Coronary artery (tissue), 2 donors: Measurements from ENCODE around the gene LMAN2.

Experiments used
- DNase-seq: peaks from one replicate; pipeline ENCODE4 v3.0.0-alpha.2; 2017; ENCODE audit warnings: low spot score
- H3K27ac ChIP-seq, 2 donors: fragments of 200-600 bp; sonication (generic); one replicate each; pipeline ENCODE4 v1.5.1; 2016 to 2019
- H3K4me3 ChIP-seq: fragments of 200-600 bp; sonication (generic); 2 replicates; pipeline ENCODE4 v1.5.1; 2016; ENCODE audit warnings: mild to moderate bottlenecking, moderate library complexity
- CTCF ChIP-seq: fragments of 200-600 bp; sonication (generic); IDR thresholded peaks from one replicate; pipeline ENCODE4 v1.5.1; 2019; ENCODE audit warnings: antibody characterized with exemption

LMAN2 gene

DNA sequence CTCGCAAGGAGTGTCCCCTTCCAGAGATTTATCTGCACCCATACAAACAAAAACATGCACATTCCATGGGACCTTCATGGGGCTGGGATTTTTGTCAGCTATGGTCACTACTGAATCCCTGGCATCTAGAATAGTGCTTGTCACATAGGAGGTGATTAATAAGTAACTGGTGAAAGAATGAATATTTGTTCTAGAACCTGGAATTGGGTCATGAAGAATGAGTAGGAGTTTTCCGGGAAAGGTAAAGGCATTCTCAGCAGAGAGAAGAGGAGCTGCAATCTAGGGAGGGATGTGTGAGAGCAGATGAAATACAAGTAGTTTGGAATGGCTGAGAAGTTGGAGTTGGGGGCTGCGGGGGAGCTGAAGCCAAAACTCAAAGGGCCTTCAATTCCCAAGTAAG lies 2.8 kb upstream of the LMAN2 start:
- no peak overlapping the region for H3K4me3 ChIP-seq
- DNase-seq: no peak
- no peak for TF ChIP-seq CTCF
- H3K27ac ChIP-seq: no peak overlapping the region

DNA sequence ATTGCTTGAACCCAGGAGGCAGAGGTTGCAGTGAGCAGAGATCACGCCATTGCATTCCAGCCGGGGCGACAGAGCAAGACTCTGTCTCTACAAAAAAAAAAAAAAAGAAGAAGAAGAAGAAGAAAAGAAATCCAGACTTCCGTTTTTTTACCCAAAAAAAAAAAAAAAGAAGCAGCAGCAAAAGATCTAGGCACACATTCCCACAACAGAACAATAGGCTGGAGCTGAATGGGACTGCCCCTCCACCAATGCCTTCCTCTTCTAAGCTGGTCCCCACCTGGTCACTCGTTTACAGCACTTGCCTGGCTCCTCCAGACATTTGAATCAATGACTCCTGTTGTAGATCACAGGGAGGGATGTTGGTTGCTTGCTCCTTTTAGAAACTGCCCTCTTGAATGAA lies 1.6 kb upstream of the LMAN2 start:
- DNase-seq: no peak
- Histone ChIP-seq H3K27ac (no peak overlapping the region), H3K4me3 (no peak overlapping the region)
- no peak for TF ChIP-seq CTCF

DNA sequence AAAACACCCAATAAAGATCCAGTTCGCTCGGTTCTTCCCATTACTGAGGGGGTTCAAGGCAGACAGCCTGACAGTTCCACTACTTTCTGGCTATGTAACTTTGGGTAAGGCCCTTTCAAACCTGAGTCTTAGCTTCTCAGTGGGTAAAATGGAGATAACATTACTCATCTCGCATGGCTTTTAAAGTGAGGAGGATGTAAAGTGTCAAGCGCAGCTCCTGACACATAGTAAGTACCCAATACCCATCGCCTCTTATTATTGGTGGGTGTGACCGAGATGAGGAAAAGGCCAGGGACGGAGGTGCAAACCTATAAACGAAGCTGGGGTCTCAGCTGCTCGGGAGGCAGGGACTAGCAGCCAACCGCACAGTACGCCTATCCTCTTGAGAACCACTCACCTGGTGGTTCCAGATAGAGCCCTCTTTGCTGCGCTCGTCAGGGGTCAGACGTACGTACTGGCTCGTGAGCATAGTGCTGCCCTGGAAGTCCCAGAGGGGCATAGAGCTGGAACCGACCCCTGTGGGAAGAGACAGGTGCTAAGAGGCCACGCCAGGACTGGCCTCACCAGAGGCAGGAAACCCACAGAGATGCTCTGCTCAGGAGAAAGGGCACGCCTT lies 584 bp downstream of the LMAN2 start:
- Histone ChIP-seq H3K27ac (peak overlapping the region; percentile 57 to 88), H3K4me3 (peak overlapping the region; percentile 84)
- TF ChIP-seq CTCF: no peak
- DNase-seq: no peak

- no peak overlapping the region for H3K27ac ChIP-seq
- no peak for TF ChIP-seq CTCF
- DNase-seq: no peak
- peak overlapping the region; percentile 84 for H3K4me3 ChIP-seq
Observed at GRCh38 chr5:177349762-177350161, 1.7 kb downstream of the LMAN2 start.

DNA sequence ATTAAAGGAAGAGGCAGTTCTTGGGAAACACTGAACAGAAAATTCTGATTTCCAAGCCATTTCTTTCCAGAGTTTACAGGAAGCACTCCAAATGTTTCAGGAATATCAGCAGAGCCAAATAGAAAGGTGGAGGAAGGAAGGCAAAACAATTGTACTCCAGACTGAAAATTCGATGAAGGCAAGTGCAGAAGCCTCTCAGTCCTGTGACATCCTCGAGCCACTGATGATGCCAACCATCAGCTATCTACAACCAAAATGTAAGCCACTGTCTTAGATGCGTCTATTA lies 2.2 kb downstream of the LMAN2 start:
- no peak for TF ChIP-seq CTCF
- Histone ChIP-seq H3K27ac (no peak overlapping the region), H3K4me3 (no peak overlapping the region)
- no peak for DNase-seq

DNA sequence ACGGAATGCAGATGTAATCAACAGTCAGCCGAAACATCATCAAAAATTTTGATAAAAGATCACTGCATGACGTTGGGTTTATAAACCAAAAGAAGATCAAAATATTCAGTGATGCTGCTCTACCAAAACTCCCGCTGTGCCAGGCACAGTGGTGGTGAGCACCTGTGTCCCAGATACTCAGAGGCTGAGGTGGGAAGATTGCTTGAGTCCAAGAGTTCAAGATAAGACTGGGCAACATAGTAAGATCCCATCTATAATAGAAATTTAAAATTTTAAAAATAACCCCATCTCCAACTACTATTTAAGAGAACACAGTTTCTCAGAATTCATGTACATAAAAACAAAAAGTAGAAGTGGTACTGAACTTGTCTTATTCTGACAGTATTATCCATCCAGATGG lies 3.8 kb downstream of the LMAN2 start:
- no peak for TF ChIP-seq CTCF
- DNase-seq: no peak
- no peak overlapping the region for H3K27ac ChIP-seq
- H3K4me3 ChIP-seq: no peak overlapping the region

- Histone ChIP-seq H3K27ac (no peak overlapping the region), H3K4me3 (no peak overlapping the region)
- TF ChIP-seq CTCF: no peak
- DNase-seq: no peak
Observed at GRCh38 chr5:177346820-177347219, 4.6 kb downstream of the LMAN2 start.
